NCI-H2196 (cell line): ENCODE results near the gene ZNF462.

ENCODE experiments used
- DNase-seq: peaks from one replicate; lab custom pipeline; 2025; ENCODE audit not compliant: unreplicated experiment; lab: John Stamatoyannopoulos, UW

Gene ZNF462

GRCh38 chr9:106992186-106992585 is 129.2 kb downstream of the ZNF462 start:
- DNase-seq, result no peak

DNA sequence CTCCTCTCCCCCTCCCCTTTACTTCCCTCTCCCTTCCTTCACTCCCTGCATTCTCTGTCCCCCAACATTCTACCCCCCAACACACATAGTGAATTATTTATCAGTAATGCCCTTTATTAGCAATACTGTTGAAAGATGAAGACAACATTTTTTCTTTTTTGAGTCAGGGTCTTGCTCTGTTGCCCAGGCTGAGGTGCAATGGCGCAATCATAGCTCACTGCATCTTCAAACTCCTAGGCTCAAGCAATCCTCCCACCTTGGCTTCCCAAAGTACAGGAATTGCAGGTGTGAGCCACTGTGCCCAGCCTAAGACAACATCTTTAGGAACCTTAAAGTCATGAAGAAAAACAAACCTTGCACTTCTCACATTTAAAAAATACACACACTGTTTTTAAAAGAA is 130.6 kb downstream of the ZNF462 start:
- no peak for DNase-seq

- DNase-seq, result no peak
Observed at GRCh38 chr9:106994463-106994862, 131.5 kb downstream of the ZNF462 start.

GRCh38 chr9:107000218-107000617 is 137.3 kb downstream of the ZNF462 start:
- no peak for DNase-seq

- no peak for DNase-seq
Observed at GRCh38 chr9:107005201-107005600, 142.2 kb downstream of the ZNF462 start.

GRCh38 chr9:107007402-107007801 is 144.4 kb downstream of the ZNF462 start:
- DNase-seq, result no peak

- DNase-seq, result no peak
Observed at GRCh38 chr9:107008011-107008410, 145.0 kb downstream of the ZNF462 start.

DNA sequence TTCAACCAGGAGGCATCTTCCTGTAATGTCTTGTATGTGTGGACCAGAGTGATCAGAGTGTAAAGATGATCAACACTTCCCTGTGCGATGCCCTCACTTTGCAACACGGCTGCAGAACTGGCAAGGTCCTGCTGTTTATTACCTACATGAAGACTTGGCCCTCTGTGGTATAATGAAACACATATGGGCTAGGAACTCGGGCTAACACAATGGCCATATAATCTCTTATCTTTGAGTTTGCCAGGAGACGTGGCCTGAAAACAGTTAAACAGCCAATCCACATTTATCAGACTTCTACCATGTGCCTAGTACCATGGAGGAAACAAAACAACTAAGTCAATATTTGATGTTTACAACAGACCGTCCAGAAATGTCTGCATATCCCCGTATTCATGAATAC is 145.5 kb downstream of the ZNF462 start:
- no peak for DNase-seq

- no peak for DNase-seq
Observed at GRCh38 chr9:107016383-107016782, 153.4 kb downstream of the ZNF462 start.

DNA sequence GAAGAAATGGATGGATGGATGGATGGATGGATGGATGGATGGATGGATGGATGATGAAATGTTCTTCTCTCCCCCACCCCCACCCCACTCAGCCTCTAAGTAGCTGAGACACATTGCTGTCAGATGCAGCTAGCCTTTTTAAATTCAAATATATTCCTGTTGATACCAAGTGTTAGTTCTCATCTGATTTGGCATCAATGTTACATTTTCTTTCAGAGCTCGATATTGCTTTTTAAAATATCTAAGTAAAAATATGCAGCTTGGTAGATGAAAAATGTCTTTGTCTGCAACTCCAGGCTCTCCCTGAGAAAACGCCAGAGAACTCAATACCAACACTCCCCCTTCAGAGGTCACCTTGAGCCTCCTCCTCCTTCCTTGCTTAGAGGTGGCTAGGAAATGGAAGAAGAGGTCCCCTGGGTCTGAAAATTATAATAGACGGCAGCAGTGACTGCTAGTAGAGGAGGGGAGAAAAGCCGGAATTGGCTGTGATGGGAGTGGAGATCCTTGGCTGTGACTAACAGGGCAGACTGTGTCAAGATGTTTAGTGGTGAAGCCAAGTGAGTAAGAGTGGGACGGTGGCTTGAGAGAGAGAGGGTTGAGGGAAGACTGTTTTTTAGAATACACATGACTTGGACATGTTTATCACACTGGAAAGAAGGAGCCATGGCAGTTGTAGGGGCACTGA is 156.0 kb downstream of the ZNF462 start:
- DNase-seq, result no peak

GRCh38 chr9:107020040-107020530 is 157.1 kb downstream of the ZNF462 start:
- no peak for DNase-seq

GRCh38 chr9:107024193-107024592 is 161.2 kb downstream of the ZNF462 start:
- no peak for DNase-seq

DNA sequence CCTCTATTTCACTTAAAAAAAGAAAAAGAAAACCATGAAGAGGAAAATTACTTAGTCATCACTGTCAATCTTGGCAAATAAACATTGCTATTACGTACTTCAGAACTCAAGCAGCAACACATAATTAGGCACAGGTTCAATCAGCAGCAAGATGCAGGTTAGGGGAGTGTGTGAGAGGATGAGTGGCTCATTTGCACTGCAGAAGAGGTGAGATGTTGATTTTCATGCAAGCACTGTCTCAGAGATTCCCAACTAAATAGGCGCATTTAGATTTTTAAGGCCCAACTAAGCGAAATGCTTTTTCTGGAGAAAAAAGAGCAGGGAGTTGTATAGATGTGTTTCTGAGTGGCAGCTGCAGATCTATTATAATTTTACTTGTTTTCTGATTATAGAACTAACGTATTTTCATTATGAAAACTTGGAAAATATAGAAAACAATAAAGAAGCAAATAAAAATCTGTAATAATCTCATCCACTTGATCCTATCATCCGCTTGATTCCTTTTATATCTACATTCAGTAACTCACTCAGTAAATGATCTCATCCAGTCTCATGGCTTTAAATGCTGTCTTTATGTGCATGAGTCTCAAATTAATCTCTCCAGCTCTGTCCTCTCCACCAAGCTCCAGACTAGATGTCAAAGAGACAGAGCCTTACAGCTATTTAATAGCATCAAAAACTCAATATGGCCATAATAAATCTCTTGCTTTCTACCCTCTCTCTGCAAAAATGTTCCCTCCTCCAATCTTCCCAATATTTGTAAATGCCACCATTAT is 162.5 kb downstream of the ZNF462 start:
- DNase-seq, result no peak

DNA sequence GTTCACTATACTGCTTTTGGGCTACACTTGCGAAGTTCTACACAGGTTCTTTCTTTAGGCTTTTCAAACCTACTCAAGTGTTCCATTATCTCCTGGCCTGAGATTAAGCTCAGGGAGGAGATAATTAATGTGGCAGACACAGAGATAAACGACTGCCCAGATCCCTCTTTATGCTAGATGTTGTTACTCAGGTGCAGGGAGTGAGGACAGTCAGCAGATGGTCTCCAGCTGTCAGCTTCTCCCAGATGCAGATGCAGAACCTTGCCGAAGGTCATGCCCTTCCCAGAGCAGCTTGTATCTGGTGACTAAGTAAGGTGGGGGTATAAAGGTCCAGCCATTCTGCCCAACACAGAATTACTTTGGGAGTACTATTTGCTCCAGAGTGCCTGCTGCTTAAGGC is 166.2 kb downstream of the ZNF462 start:
- no peak for DNase-seq

DNA sequence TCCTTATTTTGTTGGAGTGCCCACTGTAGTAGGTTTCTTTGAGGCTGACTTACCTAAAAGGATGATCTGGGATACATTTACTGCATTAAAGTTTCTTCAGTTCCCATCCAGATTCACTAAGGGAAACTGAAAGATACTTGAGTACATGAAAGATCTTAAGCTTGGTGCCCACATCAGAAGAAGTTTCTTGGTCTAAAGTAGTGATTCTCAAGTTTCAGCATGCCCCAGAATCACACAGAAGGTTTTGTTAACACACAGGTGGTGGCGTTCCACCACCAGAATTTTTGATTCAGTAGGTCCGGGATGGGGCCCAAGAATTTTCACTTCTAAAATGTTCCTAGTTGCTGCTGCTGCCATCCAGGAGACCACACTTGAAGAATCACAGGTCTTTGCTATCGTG is 171.0 kb downstream of the ZNF462 start:
- no peak for DNase-seq

DNA sequence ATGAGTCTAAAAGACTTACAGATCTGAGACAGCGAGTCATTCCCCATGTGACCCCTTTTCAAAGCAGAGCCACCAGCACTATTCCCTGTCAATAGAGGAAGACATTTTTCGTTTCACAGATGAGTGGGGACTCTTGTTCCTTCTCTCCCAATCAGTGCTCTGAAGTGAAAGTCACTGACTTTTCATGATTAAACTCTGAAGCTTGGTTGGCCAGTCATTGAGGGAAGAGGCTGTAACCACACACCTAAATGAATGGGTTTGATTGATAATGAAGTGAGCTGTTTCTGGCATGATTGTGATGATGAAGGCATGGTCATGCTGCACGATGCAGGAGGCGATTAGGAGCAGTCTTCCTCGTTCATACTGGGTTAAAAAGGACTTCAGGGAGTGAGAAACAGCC is 171.9 kb downstream of the ZNF462 start:
- DNase-seq, result no peak

DNA sequence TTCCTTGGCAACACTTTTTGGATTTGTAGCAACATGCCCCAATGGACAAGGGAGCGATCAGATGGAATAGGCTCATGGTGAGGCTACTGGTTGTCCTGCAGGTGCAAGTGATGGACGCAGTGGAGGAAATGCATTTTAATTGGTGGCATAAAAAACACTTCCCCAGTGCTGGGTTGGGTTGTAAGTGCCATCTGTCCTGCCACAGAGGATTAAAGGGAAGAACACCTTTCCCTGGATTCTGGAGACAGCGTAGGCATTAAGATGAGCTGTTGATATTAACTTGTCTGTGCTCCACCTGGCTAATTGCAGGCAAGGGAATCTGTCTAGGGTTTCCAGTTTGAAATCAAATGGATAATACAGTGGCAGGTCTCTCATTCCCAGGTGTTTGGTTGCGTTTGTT is 173.4 kb downstream of the ZNF462 start:
- no peak for DNase-seq

- no peak for DNase-seq
Observed at GRCh38 chr9:107039542-107039941, 176.6 kb downstream of the ZNF462 start.

- no peak for DNase-seq
Observed at GRCh38 chr9:107042606-107043005, 179.6 kb downstream of the ZNF462 start.

DNA sequence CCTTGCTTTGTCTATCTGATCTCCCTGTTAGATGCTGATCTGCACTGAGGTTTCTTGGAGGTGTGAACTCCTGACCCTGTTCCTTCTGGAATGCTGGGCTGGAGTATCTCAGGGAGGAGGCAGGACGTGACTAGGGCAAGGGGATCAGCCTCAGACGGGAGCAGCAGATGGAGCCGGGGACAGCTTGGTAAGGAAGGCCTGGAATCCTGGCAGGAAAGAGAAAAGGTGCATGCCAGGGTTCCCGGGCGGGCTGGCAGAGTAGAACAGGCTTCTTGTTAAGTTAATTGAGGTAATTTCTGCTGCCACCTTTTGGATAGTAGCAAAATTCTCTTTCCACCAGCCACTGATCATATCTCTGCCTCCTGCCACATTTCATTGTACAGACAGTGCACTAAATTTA is 180.9 kb downstream of the ZNF462 start:
- no peak for DNase-seq

DNA sequence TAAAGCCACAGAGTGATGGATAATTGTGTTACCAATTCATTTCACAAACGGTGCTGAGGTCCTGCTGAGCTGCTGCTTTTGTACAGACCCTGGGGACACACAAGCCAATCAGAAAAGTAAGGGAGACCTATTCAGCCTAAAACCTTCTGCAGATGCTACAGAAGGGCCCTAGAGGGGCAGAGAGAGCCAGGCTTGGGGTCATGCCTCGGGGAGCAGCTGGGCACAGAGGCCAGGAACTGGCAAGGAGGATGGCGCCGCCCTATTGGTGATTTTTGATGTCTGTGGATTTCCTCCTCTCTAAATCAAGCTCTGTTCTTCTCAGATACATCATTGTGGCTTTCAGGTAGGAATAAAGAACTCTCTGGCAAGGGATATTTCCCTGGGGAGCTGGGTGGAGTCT is 181.9 kb downstream of the ZNF462 start:
- no peak for DNase-seq

GRCh38 chr9:107046692-107047091 is 183.7 kb downstream of the ZNF462 start:
- DNase-seq, result no peak
